ENCODE results near the gene TPCN1. TPM values are rescaled to one million over a fixed set of nuclear protein-coding genes. Genes with fewer than 3 reads are reported as not detected.

TPCN1 gene
- total RNA-seq, 4 donors from 2014 or later: 15.5 to 48.8 (median 34.5) TPM

DNA sequence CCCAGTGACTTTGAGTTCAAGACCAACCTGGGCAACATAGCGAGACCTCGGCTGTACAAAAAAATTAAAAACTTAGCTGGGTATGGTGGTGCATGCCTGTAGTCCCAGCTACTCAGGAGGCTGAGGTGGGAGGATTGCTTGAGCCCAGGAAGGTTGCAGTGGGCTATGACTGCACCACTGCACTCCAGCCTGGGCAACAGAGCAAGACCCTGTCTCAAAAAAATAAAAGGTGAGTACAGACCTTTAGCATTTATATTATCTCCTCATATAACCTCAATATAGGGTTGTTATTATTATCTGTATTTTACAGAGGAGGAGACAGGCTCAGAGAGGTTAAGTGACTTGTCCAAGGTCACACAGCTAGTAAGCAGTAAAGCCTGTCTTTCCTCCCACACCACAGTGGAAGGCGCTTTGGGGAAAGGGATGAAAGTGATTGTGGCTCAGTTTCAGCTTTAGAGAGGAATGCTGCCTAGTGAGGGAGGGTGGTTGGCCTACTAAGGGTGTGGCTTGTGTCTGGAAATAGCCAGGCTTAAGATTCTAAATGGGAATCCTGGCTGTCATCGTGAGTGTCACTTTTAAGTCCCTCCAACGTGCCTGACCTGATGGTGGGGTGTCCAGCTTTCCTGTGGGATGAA is 7.2 kb downstream of the TPCN1 start:
- TF ChIP-seq POLR2A (IDR thresholded peaks at IDR 0.05): no peak
- TF ChIP-seq, protein P1, sequence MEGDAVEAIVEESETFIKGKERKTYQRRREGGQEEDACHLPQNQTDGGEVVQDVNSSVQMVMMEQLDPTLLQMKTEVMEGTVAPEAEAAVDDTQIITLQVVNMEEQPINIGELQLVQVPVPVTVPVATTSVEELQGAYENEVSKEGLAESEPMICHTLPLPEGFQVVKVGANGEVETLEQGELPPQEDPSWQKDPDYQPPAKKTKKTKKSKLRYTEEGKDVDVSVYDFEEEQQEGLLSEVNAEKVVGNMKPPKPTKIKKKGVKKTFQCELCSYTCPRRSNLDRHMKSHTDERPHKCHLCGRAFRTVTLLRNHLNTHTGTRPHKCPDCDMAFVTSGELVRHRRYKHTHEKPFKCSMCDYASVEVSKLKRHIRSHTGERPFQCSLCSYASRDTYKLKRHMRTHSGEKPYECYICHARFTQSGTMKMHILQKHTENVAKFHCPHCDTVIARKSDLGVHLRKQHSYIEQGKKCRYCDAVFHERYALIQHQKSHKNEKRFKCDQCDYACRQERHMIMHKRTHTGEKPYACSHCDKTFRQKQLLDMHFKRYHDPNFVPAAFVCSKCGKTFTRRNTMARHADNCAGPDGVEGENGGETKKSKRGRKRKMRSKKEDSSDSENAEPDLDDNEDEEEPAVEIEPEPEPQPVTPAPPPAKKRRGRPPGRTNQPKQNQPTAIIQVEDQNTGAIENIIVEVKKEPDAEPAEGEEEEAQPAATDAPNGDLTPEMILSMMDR (IDR thresholded peaks at IDR 0.05): no peak
- Histone ChIP-seq H3K27ac (peak overlapping the region; percentile 64 to 84 (median 80)), H3K4me3 (no peak overlapping the region), H3K9me3 (no peaks in the 10 kb centered on the region), H3K4me1 (peaks cover 33 to 92% (median 38%) of the 10 kb centered on the region in 3 donors), H3K27me3 (no peaks in the 10 kb centered on the region), H3K36me3 (peaks cover 0 to 73% (median 8%) of the 10 kb centered on the region in 3 donors)
- 65 to 73% methylated on average over 5 of the region's 5 CpGs for WGBS, 2 donors
- no peak for DNase-seq
- intact Hi-C loops (cut with DNase I): no loop called here

DNA sequence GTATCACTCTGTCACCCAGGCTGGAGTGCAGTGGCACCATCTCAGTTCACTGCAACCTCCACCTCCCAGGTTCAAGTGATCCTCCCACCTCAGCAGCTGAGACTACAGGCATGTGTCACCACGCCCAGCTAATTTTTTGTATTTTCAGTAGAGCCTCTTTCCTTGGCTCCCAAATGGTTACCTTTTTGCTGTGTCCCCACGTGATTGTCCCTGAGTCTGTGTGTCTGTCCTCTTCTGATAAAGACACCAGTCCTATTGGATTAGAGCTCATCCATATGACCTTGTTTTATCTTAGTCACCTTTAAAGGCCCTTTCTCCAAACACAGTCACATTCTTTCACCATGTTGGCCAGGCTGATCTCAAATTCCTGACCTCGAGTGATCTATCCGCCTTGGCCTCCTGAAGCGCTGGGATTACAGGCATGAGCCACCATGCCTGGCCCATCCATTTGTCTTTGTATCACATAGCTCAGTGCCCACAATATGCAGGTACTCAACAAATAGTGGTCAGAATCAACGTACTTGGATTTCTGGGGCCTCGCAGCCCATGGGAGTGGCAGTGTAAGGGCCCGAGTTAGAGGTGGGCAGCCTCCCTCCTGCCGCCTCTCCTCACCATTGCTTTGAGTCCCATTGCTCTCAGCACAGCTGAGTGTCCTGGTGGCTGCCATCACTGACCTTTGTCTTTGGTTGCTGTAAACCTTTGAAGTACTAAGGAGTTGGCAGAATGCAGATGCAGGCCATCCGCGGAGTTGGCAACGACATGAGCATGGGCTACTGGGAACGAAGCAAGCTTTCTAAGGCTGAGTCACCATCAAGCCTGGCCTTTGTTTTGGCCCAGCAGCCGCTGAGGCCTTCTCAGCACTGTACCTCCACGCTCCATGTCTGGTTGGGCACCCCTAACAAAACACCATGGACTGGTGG is 9.3 kb downstream of the TPCN1 start:
- H3K36me3 ChIP-seq: peaks cover 0 to 91% (median 8%) of the 10 kb centered on the region in 3 donors
- TF ChIP-seq, protein P1 (IDR thresholded peaks at IDR 0.05): no peak
- TF ChIP-seq POLR2A (IDR thresholded peaks at IDR 0.05): no peak
- no peaks in the 10 kb centered on the region for H3K27me3 ChIP-seq
- 80 to 87% methylated on average over 9 to 10 of the region's 15 CpGs for WGBS, 2 donors
- no peaks in the 10 kb centered on the region for H3K9me3 ChIP-seq
- peaks cover 28 to 81% (median 34%) of the 10 kb centered on the region in 3 donors for H3K4me1 ChIP-seq
- DNase-seq: no peak
- H3K27ac ChIP-seq: peak overlapping the region; percentile 26 to 84 (median 74)
- intact Hi-C loops (cut with DNase I): no loop called here
- H3K4me3 ChIP-seq: no peak overlapping the region

DNA sequence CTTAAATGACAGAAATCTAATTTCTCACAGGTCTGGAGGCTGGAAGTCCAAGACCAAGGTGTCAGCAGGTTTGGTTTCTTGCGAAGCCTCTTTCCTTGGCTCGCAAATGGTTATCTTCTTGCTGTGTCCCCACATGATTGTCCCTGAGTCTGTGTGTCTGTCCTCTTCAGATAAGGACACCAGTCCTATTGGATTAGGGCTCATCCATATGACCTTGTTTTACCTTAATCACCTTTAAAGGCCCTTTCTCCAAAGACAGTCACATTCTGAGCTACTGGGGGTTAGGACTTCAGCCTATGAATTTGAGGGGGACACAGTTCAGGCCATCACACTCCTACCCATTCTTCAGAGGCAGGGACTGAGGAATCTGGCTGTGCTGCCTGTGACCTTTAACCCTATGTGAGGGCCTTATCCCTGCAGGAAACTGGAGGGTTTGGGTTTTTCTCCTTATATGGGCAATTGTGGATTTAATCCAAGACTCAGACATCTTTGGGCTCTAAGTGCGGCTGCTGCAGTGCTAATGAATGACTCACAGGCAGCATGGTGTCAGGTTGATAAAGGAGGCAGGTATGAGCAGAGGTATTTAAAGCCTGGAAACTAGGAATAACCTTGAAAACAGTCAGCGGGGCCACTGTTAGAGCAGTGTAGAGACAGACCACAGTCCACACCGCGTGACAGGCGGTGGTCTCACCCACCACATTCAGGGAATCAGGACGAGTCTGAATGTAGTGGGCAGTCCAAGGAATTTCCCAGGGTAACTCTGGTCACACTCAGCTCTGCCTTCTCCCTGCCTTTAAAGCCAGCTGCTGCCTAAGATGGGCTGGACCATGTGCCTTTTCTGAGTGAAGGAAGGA is 10.2 kb downstream of the TPCN1 start:
- Histone ChIP-seq H3K36me3 (peaks cover 0 to 94% (median 8%) of the 10 kb centered on the region in 3 donors), H3K9me3 (no peaks in the 10 kb centered on the region), H3K4me3 (no peak overlapping the region), H3K27ac (peak overlapping the region; percentile 36 to 84 (median 74)), H3K4me1 (peaks cover 28 to 88% (median 39%) of the 10 kb centered on the region in 3 donors), H3K27me3 (no peaks in the 10 kb centered on the region)
- TF ChIP-seq, protein P1 (IDR thresholded peaks at IDR 0.05): no peak
- no peak for TF ChIP-seq POLR2A (IDR thresholded peaks at IDR 0.05)
- 76 to 77% methylated on average over 8 of the region's 8 CpGs for WGBS, 2 donors
- intact Hi-C loops (cut with DNase I): no loop called here
- DNase-seq: no peak

DNA sequence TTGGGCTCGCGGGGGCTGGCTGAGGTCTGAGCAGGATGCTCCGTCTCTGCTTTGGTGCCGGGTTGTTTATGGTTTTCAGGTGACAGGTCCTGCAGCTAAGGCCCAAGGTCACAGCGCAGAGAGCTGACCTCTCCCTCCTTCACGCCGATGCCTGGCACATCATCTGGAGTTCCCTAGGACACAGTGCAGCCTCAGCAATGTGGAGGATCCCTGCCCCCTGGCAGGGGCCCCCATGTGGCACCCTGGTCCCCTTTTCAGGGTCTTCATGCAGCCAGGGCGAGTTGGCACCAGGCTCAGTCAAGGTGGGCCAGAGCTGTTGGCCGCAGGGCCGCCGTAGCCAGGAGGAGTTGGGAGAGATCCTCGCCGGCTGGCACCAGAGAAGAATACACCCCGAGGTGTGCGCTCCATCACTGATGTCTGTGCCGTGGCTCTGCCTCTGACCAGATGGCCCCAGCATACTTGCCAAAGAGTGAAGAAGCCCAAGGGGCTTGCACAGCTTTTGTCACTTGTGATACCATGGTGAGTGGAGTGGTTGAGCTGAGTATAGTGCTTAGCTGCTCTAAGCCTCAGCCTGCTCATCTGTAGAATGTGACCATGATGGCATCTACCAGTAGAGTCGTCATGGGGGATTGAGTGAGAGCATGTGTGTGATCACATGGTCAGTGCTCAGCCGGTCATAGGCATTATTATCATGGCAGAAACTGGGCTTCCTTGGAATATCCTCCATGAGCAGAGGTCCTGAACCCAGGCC is 11.0 kb downstream of the TPCN1 start:
- DNase-seq: no peak
- TF ChIP-seq, protein P1 (IDR thresholded peaks at IDR 0.05): no peak
- no peak for TF ChIP-seq POLR2A (IDR thresholded peaks at IDR 0.05)
- intact Hi-C loops (cut with DNase I): no loop called here
- Histone ChIP-seq H3K4me3 (no peak overlapping the region), H3K36me3 (peaks cover 0 to 86% (median 8%) of the 10 kb centered on the region in 3 donors), H3K9me3 (no peaks in the 10 kb centered on the region), H3K27me3 (no peaks in the 10 kb centered on the region), H3K4me1 (peaks cover 32 to 88% (median 42%) of the 10 kb centered on the region in 3 donors), H3K27ac (peak overlapping the region; percentile 27 to 84 (median 70))
- 83 to 92% methylated on average over 3 to 6 of the region's 18 CpGs for WGBS, 2 donors
